VCaP (cell line): Measurements from ENCODE around the gene C5orf24.
A peak's percentile ranks its signal among the peaks of the same experiment; 100 is the strongest.

Experiments used
- H3K27ac ChIP-seq: fragments of 450-650 bp; 2 replicates; pipeline ENCODE4 v1.5.1; 2017
- TF ChIP-seq, protein P1 (sequence below): fragments of 450-650 bp; conservative IDR thresholded peaks from 2 replicates; pipeline ENCODE4 v1.5.1; 2017; ENCODE audit warnings: mild to moderate bottlenecking, moderate library complexity

C5orf24 gene

DNA sequence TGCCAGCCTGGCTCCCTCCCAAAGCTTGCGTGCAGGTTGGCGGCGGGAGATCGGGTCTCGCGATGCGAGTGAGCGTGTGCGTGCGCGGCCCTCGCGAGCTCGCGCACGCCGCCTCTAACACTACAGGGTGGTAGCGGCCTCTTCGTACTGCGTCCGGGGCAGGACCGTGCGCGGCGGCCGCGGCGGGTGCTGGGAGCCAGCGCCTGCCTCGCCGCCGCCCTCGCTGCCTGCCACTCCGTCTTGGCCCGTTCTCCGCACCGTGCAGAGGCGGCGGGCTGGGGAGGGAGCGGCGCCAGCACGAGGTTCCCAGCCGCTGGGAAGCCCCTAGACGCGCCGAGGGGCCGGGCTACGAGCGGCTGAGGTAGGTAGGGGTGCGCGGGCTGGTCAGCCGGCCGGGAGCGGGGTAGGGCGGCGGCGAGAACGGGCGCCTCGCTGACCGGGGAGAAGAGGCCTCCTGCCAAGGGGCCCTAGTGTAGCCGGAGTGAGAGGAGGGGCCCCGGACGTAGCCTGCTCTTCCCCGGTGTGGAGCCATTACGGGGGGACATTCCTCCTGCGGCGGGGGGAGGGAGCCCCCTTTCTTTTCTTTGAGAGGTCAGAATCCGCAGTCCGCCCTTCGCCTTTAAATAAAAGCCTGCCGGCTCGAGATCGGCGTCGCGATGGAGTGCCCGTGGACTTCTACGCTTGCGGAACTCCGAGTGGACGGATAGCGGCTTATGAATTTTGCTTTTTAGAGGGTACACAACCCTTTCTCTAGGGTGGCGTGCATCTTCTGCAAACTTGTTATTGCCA lies at the start of gene C5orf24:
Gene C5orf24 (plus strand): TSS at position 117 of the 789 bp plus-strand sequence. CDS start 8,933 bp downstream, outside the sequence.
- TF ChIP-seq, protein P1, sequence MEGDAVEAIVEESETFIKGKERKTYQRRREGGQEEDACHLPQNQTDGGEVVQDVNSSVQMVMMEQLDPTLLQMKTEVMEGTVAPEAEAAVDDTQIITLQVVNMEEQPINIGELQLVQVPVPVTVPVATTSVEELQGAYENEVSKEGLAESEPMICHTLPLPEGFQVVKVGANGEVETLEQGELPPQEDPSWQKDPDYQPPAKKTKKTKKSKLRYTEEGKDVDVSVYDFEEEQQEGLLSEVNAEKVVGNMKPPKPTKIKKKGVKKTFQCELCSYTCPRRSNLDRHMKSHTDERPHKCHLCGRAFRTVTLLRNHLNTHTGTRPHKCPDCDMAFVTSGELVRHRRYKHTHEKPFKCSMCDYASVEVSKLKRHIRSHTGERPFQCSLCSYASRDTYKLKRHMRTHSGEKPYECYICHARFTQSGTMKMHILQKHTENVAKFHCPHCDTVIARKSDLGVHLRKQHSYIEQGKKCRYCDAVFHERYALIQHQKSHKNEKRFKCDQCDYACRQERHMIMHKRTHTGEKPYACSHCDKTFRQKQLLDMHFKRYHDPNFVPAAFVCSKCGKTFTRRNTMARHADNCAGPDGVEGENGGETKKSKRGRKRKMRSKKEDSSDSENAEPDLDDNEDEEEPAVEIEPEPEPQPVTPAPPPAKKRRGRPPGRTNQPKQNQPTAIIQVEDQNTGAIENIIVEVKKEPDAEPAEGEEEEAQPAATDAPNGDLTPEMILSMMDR = no peak

DNA sequence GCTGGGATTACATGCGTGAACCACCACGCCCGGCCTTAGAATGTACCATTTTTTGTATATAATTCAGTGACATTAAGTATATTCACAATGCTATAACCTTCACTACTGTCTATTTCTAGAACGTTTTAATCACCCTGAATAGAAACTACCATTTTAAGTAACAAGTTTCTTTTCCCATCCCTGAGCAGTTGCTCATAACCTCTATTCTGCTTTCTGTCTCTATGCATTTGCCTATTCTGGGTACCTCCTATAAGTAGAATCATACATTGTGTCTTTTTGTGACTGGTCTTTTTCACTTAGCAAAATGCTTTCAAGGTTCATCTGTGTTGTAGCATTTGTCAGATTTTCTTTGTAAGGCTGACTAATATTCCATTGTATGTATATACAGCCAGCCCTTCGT lies 47.3 kb upstream of the C5orf24 start:
- no peak overlapping the region for H3K27ac ChIP-seq
- TF ChIP-seq, protein P1 = no peak

More for the DNA sequence above, at the start of gene C5orf24:
- peak within 1 kb of the TSS; percentile 97 for H3K27ac ChIP-seq

- no peak overlapping the region for H3K27ac ChIP-seq
- TF ChIP-seq, protein P1 = no peak
Observed at GRCh38 chr5:134803821-134804220, 41.9 kb upstream of the C5orf24 start.

- TF ChIP-seq, protein P1 = no peak
- H3K27ac ChIP-seq = no peak overlapping the region
Observed at GRCh38 chr5:134813407-134813806, 32.4 kb upstream of the C5orf24 start.

- no peak overlapping the region for H3K27ac ChIP-seq
- TF ChIP-seq, protein P1 = no peak
Observed at GRCh38 chr5:134813827-134814226, 31.9 kb upstream of the C5orf24 start.

- TF ChIP-seq, protein P1 = no peak
- peak overlapping the region; percentile 85 for H3K27ac ChIP-seq
Observed at GRCh38 chr5:134817006-134817405, 28.8 kb upstream of the C5orf24 start.

DNA sequence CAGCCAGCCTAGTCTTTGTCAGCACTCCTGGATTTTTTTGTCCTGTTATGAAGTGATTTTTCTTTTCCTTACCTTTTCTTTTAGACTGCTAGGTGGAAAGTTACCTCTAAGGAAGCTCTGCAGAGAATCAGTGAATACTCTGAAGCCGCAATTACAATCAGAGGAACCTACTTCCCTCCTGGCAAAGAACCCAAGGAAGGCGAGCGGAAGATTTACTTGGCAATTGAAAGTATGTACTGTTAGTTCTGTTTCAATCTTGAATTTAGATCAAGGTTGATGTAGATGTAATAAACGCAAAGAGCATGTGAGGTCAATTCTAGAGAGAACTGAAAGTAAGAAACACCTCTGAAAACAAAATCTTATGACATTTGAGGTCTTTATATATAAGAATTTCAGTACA lies 27.0 kb upstream of the C5orf24 start:
- H3K27ac ChIP-seq = peak overlapping the region; percentile 85
- TF ChIP-seq, protein P1 = no peak
